Kidney (tissue), 14 donors: ENCODE measurements around the gene ALDH1B1. TPM values are rescaled to one million over a fixed set of nuclear protein-coding genes. Genes with fewer than 3 reads are reported as not detected.

Source experiments
- DNase-seq, 5 donors: peaks; one replicate each; pipeline ENCODE4 v3.0.0-alpha.2; 2013 to 2020
- FAIRE-seq: peaks from 2 replicates; lab custom pipeline; 2012; peaks lifted over from hg19 to GRCh38; lab: Jason Lieb, UNC
- H3K27ac ChIP-seq, 2 donors: one replicate each; pipeline ENCODE4 v1.7.0; 2013; ENCODE audit warnings: low read depth in 2 of 2, low read length in 2 of 2, inconsistent platforms in 1 of 2
- H3K27me3 ChIP-seq: one replicate; pipeline ENCODE4 v1.7.1; 2013; ENCODE audit warnings: low read length, inconsistent platforms; ENCODE audit not compliant: control insufficient read depth, insufficient read depth
- H3K36me3 ChIP-seq, 3 donors: one replicate each; pipeline versions ENCODE4 v1.7.0 to v1.7.1; 2013; ENCODE audit warnings: low read length in 3 of 3, control low read depth in 1 of 3, inconsistent platforms in 1 of 3; ENCODE audit not compliant: insufficient read depth in 3 of 3, control insufficient read depth in 2 of 3
- H3K4me1 ChIP-seq, 3 donors: one replicate each; pipeline versions ENCODE4 v1.7.0 to v1.7.1; 2013; ENCODE audit warnings: low read length in 3 of 3, inconsistent platforms in 1 of 3, low read depth in 1 of 3; ENCODE audit not compliant: control insufficient read depth in 2 of 3, insufficient read depth in 2 of 3
- H3K4me3 ChIP-seq, 3 donors: one replicate each; pipeline versions ENCODE4 v1.7.0 to v1.8.1; 2013; ENCODE audit warnings: low read length in 3 of 3, control low read depth in 1 of 3, inconsistent platforms in 1 of 3
- H3K9ac ChIP-seq, 3 donors: one replicate each; pipeline versions ENCODE4 v1.7.0 to v1.7.1; 2013; ENCODE audit warnings: low read length in 3 of 3, control low read depth in 1 of 3, inconsistent platforms in 1 of 3
- H3K9me3 ChIP-seq, 3 donors: one replicate each; pipeline versions ENCODE4 v1.7.0 to v1.7.1; 2013; ENCODE audit warnings: low read length in 3 of 3, control low read depth in 1 of 3, inconsistent platforms in 1 of 3; ENCODE audit not compliant: control insufficient read depth in 2 of 3, insufficient read depth in 1 of 3
- CTCF ChIP-seq: IDR thresholded peaks from 3 replicates; pipeline ENCODE4 v1.5.1; 2012; ENCODE audit warnings: mild to moderate bottlenecking, moderate library complexity, borderline replicate concordance; ENCODE audit not compliant: insufficient read depth; ENCODE audit errors: extremely low read depth
- intact Hi-C: fragments of 100-400 bp; cut with DNase I; formaldehyde crosslinking; loops from one replicate; pipeline ENCODE4 v1.11.1; 2022
- polyA plus RNA-seq: library from polyadenylated mRNA; stranded (reverse); fragments of 350-450 nt; fragmentation: Illumina TruSeq; extraction: RNeasy Lipid Tissue Mini Kit (QIAGEN cat#74804); gene quantifications from one replicate; pipeline ENCODE4 v1.2.3, GENCODE V29; 2014; ENCODE audit warnings: low read depth, low replicate concordance; ENCODE audit not compliant: insufficient read depth
- total RNA-seq: library from RNA; stranded (reverse); fragmentation: NEBNext Ultra II Directional; extraction: Animal tissue kit (Norgen Biotek cat#: 25700); gene quantifications from one replicate; pipeline ENCODE4 v1.2.1, GENCODE V29; 2021
- donor health status: control.
- donor health status: control.
- donor health status: control.
- donor health status: control.
- donor health status: control.
- donor health status: DM: yes; HTN: yes; CAD: no.
- donor health status: Normal renal cell carcinoma (clear cell type).

ALDH1B1 gene
- total and polyA plus RNA-seq, 2 donors from 2014 or later, result 37.7 to 74.7 TPM

DNA sequence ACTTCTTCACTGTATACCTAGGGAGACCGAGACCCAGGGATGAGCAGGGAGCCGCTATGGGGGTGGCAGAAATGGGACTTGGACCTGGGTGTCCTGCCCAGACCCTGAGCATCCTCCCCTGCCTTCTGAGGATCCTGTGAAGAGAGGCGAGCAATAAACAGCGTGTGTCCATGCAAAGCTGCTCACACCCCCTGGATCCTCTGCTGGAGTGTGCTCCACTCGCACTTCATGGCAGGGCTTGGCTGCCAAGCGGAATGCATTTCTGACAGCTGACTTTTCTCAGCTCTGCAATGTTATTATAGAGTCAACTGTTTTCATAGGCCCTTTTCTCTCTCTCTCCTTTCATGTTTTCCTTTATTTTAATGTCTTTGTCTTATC, 31.0 kb upstream of the ALDH1B1 start:
- intact Hi-C loops, result loop anchor here (10.0 kb wide), 1 partner anchor 447 kb away; no protein-coding TSS in a partner anchor
- H3K4me3 ChIP-seq, result no peak overlapping the region

DNA sequence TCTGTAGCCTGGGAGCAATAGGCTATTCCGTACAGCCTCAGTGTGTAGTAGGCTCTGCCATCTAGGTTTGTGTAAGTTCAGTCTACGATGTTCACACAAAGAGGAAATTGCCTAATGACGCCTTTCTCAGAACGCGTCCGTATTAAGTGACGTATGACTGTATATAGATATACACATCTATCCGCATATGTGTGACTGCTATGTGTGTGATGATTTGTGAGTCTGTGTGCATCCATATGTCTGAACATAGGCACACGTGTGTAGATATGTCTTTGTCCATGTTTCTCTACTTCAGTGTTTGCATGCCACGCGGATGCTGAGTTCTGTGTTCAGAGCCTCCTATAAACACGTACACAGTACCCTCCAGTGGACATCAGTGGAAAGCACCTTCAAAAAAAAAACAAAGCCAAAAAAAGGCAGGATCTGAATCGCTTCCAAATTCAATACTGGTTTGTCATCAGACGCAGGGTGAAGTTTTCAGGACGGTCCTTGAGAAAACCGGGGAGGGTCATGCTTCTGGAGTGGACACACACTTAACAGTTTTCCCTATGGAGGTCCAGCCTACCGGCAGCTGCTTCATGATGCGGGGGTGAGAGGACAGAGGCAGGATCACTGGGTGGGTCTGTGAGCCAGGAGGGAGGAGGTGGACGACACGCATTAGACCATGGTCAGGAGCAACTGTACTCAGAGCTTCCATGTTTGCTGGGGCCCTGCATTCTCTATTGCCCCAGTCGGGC, 29.5 kb upstream of the ALDH1B1 start:
- Histone ChIP-seq H3K9ac (no peak overlapping the region), H3K27ac (no peak overlapping the region), H3K4me3 (no peak overlapping the region), H3K27me3 (no peaks in the 10 kb centered on the region), H3K36me3 (no peaks in the 10 kb centered on the region), H3K9me3 (no peaks in the 10 kb centered on the region), H3K4me1 (peaks cover 0 to 13% (median 10%) of the 10 kb centered on the region in 3 donors)
- FAIRE-seq, result peak; percentile 29
- peak; percentile 72 for TF ChIP-seq CTCF
- DNase-seq, result peak in 4 of 5 donors; percentile 57 to 89 (median 68)
- intact Hi-C loops, result loop anchor here (10.0 kb wide), 1 partner anchor 448 kb away; no protein-coding TSS in a partner anchor

More for the DNA sequence above, 31.0 kb upstream of the ALDH1B1 start:
- no peak for FAIRE-seq
- Histone ChIP-seq H3K27me3 (no peaks in the 10 kb centered on the region), H3K9ac (no peak overlapping the region), H3K9me3 (no peaks in the 10 kb centered on the region), H3K4me1 (peaks cover 0 to 16% (median 14%) of the 10 kb centered on the region in 3 donors), H3K27ac (no peak overlapping the region), H3K36me3 (no peaks in the 10 kb centered on the region)
- no peak for TF ChIP-seq CTCF
- peak in 4 of 5 donors; percentile 38 to 79 (median 61) for DNase-seq

- Histone ChIP-seq H3K9me3 (no peaks in the 10 kb centered on the region), H3K9ac (no peak overlapping the region), H3K4me1 (peaks cover 0 to 13% (median 10%) of the 10 kb centered on the region in 3 donors), H3K36me3 (no peaks in the 10 kb centered on the region), H3K27ac (no peak overlapping the region), H3K4me3 (no peak overlapping the region), H3K27me3 (no peaks in the 10 kb centered on the region)
- no peak for DNase-seq
- no peak for FAIRE-seq
- TF ChIP-seq CTCF, result no peak
- intact Hi-C loops, result loop anchor here (10.0 kb wide), 1 partner anchor 449 kb away; no protein-coding TSS in a partner anchor
Observed at GRCh38 chr9:38363589-38363925, 28.9 kb upstream of the ALDH1B1 start.
